H1 (cell line): ENCODE measurements around the gene BICD1. TPM values are rescaled to one million over a fixed set of nuclear protein-coding genes. Genes with fewer than 3 reads are reported as not detected.

Source experiments
- CTCF ChIA-PET: fragments of 300-600 bp; sonication (Branson Sonifier 250); formaldehyde crosslinking; loops from one replicate; lab custom pipeline; 2021; ENCODE audit not compliant: partially characterized antibody; lab: Charles Lee
- POLR2A ChIA-PET: fragments of 300-600 bp; sonication (Branson Sonifier 250); formaldehyde crosslinking; loops from one replicate; lab custom pipeline; 2021; ENCODE audit warnings: inconsistent platforms; ENCODE audit not compliant: partially characterized antibody; lab: Charles Lee
- DNase-seq, 2 experiments: peaks; one replicate each; pipeline versions ENCODE4 v3.0.0 to v3.0.0-alpha.2; 2010 to 2022; ENCODE audit warnings: low spot score in 2 of 2, low read depth in 1 of 2, mixed read lengths in 1 of 2
- FAIRE-seq: peaks from 2 replicates; lab custom pipeline; 2011; peaks lifted over from hg19 to GRCh38; lab: Jason Lieb, UNC
- H2AFZ ChIP-seq: 2 replicates; pipeline ENCODE4 v1.8.1; 2012; ENCODE audit warnings: low read length, inconsistent platforms
- H2AK5ac ChIP-seq: 2 replicates; pipeline ENCODE4 v1.6.1; 2013; ENCODE audit warnings: low read depth, low read length
- H2BK120ac ChIP-seq: replicated peaks from 2 replicates; pipeline ENCODE3; 2013; ENCODE audit warnings: low read depth, low read length, inconsistent platforms
- H2BK12ac ChIP-seq: 2 replicates; pipeline ENCODE4 v1.6.1; 2013; ENCODE audit warnings: low read depth, low read length
- H2BK15ac ChIP-seq: 2 replicates; pipeline ENCODE4 v1.6.1; 2013; ENCODE audit warnings: low read length
- H2BK20ac ChIP-seq: 2 replicates; pipeline ENCODE4 v1.6.1; 2013; ENCODE audit warnings: low read length
- H2BK5ac ChIP-seq: 2 replicates; pipeline ENCODE4 v1.6.1; 2013; ENCODE audit warnings: low read depth, low read length
- H3K14ac ChIP-seq: 2 replicates; pipeline ENCODE4 v1.6.1; 2013; ENCODE audit warnings: inconsistent platforms; ENCODE audit not compliant: insufficient read length
- H3K18ac ChIP-seq: 2 replicates; pipeline ENCODE4 v1.6.1; 2013; ENCODE audit warnings: low read length; ENCODE audit errors: extremely low read depth
- H3K23ac ChIP-seq: 2 replicates; pipeline ENCODE4 v1.6.1; 2013; ENCODE audit warnings: inconsistent platforms; ENCODE audit not compliant: insufficient read length
- H3K23me2 ChIP-seq: 2 replicates; pipeline ENCODE4 v1.6.1; 2013; ENCODE audit warnings: low read depth, low read length
- H3K27ac ChIP-seq: 2 replicates; pipeline ENCODE4 v1.6.1; 2011; ENCODE audit warnings: low read depth, low read length, inconsistent platforms
- H3K27me3 ChIP-seq, 4 experiments: replicated peaks in 1 of 4; 1 replicate in 1 of 4; 2 replicates in 3 of 4; pipeline versions ENCODE4 v1.6.1 to v1.8.1; 2011 to 2013; ENCODE audit warnings: low read length in 3 of 4, mild to moderate bottlenecking in 3 of 4, inconsistent platforms in 2 of 4, mixed read lengths in 2 of 4, moderate library complexity in 1 of 4; ENCODE audit not compliant: control insufficient read depth in 3 of 4, insufficient read depth in 3 of 4; ENCODE audit errors: extremely low read depth in 1 of 4
- H3K36me3 ChIP-seq, 4 experiments: 2 replicates each; pipeline versions ENCODE4 v1.6.1 to v1.8.1; 2011 to 2013; ENCODE audit warnings: mild to moderate bottlenecking in 4 of 4, low read length in 3 of 4, moderate library complexity in 2 of 4, control low read depth in 1 of 4, inconsistent platforms in 1 of 4; ENCODE audit not compliant: insufficient read depth in 4 of 4, control insufficient read depth in 2 of 4
- H3K4ac ChIP-seq: replicated peaks from 2 replicates; pipeline ENCODE3; 2013; ENCODE audit warnings: low read length, low read depth, mixed read lengths, inconsistent platforms; ENCODE audit not compliant: insufficient read length
- H3K4me1 ChIP-seq, 4 experiments: replicated peaks in 1 of 4; 1 replicate in 1 of 4; 2 replicates in 3 of 4; pipeline versions ENCODE4 v1.6.1 to v1.8.1; 2011 to 2013; ENCODE audit warnings: low read length in 3 of 4, inconsistent platforms in 2 of 4, mixed read lengths in 1 of 4; ENCODE audit not compliant: insufficient read depth in 4 of 4, control insufficient read depth in 3 of 4
- H3K4me2 ChIP-seq, 2 experiments: 2 replicates each; pipeline versions ENCODE4 v1.6.1 to v1.8.1; 2011 to 2013; ENCODE audit warnings: low read depth in 2 of 2, low read length in 2 of 2, control low read depth in 1 of 2, inconsistent platforms in 1 of 2, mild to moderate bottlenecking in 1 of 2; ENCODE audit not compliant: insufficient read depth in 1 of 2
- H3K4me3 ChIP-seq, 4 experiments: fragments of 200-600, 300-600 bp in 1 of 4; sonication (generic), shearing (Covaris generic), sonication (Bioruptor Twin) in 1 of 4; 2 replicates each; pipeline versions ENCODE4 v1.5.1 to v1.8.1; 2011 to 2016; ENCODE audit warnings: low read length in 4 of 4, low read depth in 3 of 4, control low read depth in 2 of 4, inconsistent platforms in 2 of 4, mild to moderate bottlenecking in 2 of 4, mixed read lengths in 1 of 4, moderate library complexity in 1 of 4; ENCODE audit not compliant: insufficient read depth in 2 of 4; ENCODE audit errors: extremely low read depth in 1 of 4
- H3K56ac ChIP-seq: replicated peaks from 2 replicates; pipeline ENCODE3; 2013; ENCODE audit warnings: low read depth, mild to moderate bottlenecking, mixed read lengths, low read length, inconsistent platforms; ENCODE audit not compliant: insufficient read length
- H3K79me1 ChIP-seq: 2 replicates; pipeline ENCODE4 v1.6.1; 2013; ENCODE audit warnings: low read depth, low read length, control low read depth
- H3K79me2 ChIP-seq, 2 experiments: 2 replicates each; pipeline versions ENCODE4 v1.6.1 to v1.8.1; 2012 to 2013; ENCODE audit warnings: low read length in 2 of 2, mild to moderate bottlenecking in 2 of 2, inconsistent platforms in 1 of 2; ENCODE audit not compliant: insufficient read depth in 2 of 2, control insufficient read depth in 1 of 2
- H3K9ac ChIP-seq, 4 experiments: replicated peaks in 1 of 4; 1 replicate in 1 of 4; 2 replicates in 3 of 4; pipeline versions ENCODE4 v1.6.1 to v1.8.1; 2011 to 2013; ENCODE audit warnings: low read depth in 3 of 4, low read length in 3 of 4, control low read depth in 2 of 4, mild to moderate bottlenecking in 2 of 4, moderate library complexity in 2 of 4, inconsistent platforms in 1 of 4; ENCODE audit errors: extremely low read depth in 1 of 4
- H3K9me3 ChIP-seq, 2 experiments: 2 replicates each; pipeline versions ENCODE4 v1.6.1 to v1.8.1; 2012 to 2013; ENCODE audit warnings: mild to moderate bottlenecking in 2 of 2, moderate library complexity in 2 of 2, control low read depth in 1 of 2, inconsistent platforms in 1 of 2, low read depth in 1 of 2, low read length in 1 of 2, mixed read lengths in 1 of 2; ENCODE audit not compliant: insufficient read depth in 2 of 2
- H4K20me1 ChIP-seq, 2 experiments: replicated peaks in 1 of 2; 2 replicates each; pipeline versions ENCODE3 to v1.8.1; 2011 to 2013; ENCODE audit warnings: inconsistent platforms in 2 of 2, low read length in 2 of 2, mild to moderate bottlenecking in 1 of 2; ENCODE audit not compliant: insufficient read depth in 2 of 2, control insufficient read depth in 1 of 2
- H4K5ac ChIP-seq: 2 replicates; pipeline ENCODE4 v1.6.1; 2013; ENCODE audit warnings: low read length, low read depth, mixed read lengths, inconsistent platforms; ENCODE audit not compliant: insufficient read length
- H4K8ac ChIP-seq: 2 replicates; pipeline ENCODE4 v1.8.0; 2013; ENCODE audit warnings: mild to moderate bottlenecking, moderate library complexity, low read length, inconsistent platforms; ENCODE audit not compliant: insufficient read depth; ENCODE audit errors: extremely low read depth
- H4K91ac ChIP-seq: replicated peaks from 2 replicates; pipeline ENCODE3; 2013; ENCODE audit warnings: low read length, mixed read lengths, inconsistent platforms; ENCODE audit not compliant: insufficient read length
- CHD7 ChIP-seq: fragments of 300-600 bp; sonication (generic); IDR thresholded peaks from 2 replicates; pipeline ENCODE4 v1.7.1; 2012; ENCODE audit warnings: low read length, moderate library complexity, mild to moderate bottlenecking, inconsistent platforms; ENCODE audit not compliant: insufficient replicate concordance
- WGBS, 2 experiments: shearing (Covaris generic) in 1 of 2; methylation state at CpG; one replicate each; pipeline versions ENCODE4 v1.1.6 to v1.1.7; 2013 to 2015; ENCODE audit warnings: low lambda C conversion rate in 2 of 2, mixed read lengths in 2 of 2, inconsistent platforms in 1 of 2, low coverage in 1 of 2, missing lambda C conversion rate in 1 of 2; ENCODE audit not compliant: insufficient replicate concordance in 2 of 2, insufficient coverage in 1 of 2, insufficient read length in 1 of 2; ENCODE audit errors: extremely low coverage in 1 of 2, missing lambda C conversion rate in 1 of 2; 5-methylcytosine and 5-hydroxymethylcytosine counted together
- polyA plus RNA-seq, 7 experiments: library from polyadenylated mRNA; depleted of rRNA in 3 of 7; stranded (reverse) in 5 of 7; unstranded in 2 of 7; fragments of >200 nt in 5 of 7; fragments of 200-250 nt in 2 of 7; gene quantifications; 1 replicate in 5 of 7; 2 replicates in 1 of 7; 4 replicates in 1 of 7; pipeline versions ENCODE4 v1.2.1 to v1.2.3, GENCODE V29; 2011 to 2013; ENCODE audit warnings: missing spikeins in 2 of 7, mixed read lengths in 2 of 7
- total RNA-seq: library from RNA; stranded (reverse); fragmentation: NEBNext Ultra II Directional; extraction: Animal tissue kit (Norgen Biotek cat#: 25700); gene quantifications from 2 replicates; pipeline ENCODE4 v1.2.1, GENCODE V29; 2021

Gene BICD1
- total and polyA plus RNA-seq, 2 of the 8 experiments (the other 6 are each of a cell fraction or from before 2014, with no cell fraction given) = 34.1 to 58.4 TPM

GRCh38 chr12:32211900-32212156 is 105.2 kb downstream of the BICD1 start:
- Histone ChIP-seq H3K9ac (no peak overlapping the region), H3K79me1 (no peaks in the 10 kb centered on the region), H3K4me2 (no peak overlapping the region), H3K27ac (no peak overlapping the region), H3K36me3 (peaks cover 0 to 17% (median 6%) of the 10 kb centered on the region in 4 experiments; a peak in 5 of 8 replicates), H4K20me1 (no peaks in the 10 kb centered on the region), H3K14ac (no peak overlapping the region), H2AK5ac (no peak overlapping the region), H3K23ac (no peak overlapping the region), H3K4me1 (peaks cover 0 to 6% (median 5%) of the 10 kb centered on the region in 4 experiments; a peak in 4 of 7 replicates), H4K91ac (no peak overlapping the region), H3K4me3 (no peak overlapping the region), H2BK15ac (no peak overlapping the region), H2BK120ac (no peak overlapping the region), H3K56ac (no peak overlapping the region), H3K27me3 (no peaks in the 10 kb centered on the region), H2BK5ac (no peak overlapping the region), H3K18ac (no peak overlapping the region), H4K5ac (no peak overlapping the region), H2BK20ac (no peak overlapping the region), H4K8ac (no peak overlapping the region), H3K79me2 (peaks cover 0 to 19% of the 10 kb centered on the region in 2 experiments; a peak in 1 of 4 replicates), H2BK12ac (no peak overlapping the region), H3K23me2 (no peaks in the 10 kb centered on the region), H2AFZ (no peak overlapping the region), H3K4ac (no peak overlapping the region), H3K9me3 (no peaks in the 10 kb centered on the region)
- WGBS, 2 experiments = 96% methylated on average over 2 of the region's 2 CpGs; no CpG with 5 or more reads in 1 of the 2 experiments
- DNase-seq (no peak), FAIRE-seq (no peak)
- ChIA-PET POLR2A (no interaction called here), CTCF (no interaction called here)
- no peak for TF ChIP-seq CHD7
